Prostate gland (tissue), 2 donors: ENCODE results near the gene ANO6.

Experiments used
- CTCF ChIP-seq, 4 experiments: fragments of 200-600 bp in 2 of 4; fragments of 450-650 bp in 2 of 4; sonication (generic) in 2 of 4; IDR thresholded peaks; 1 replicate in 3 of 4; 2 replicates in 1 of 4; pipeline ENCODE4 v1.5.1; 2016 to 2019; ENCODE audit warnings: antibody characterized with exemption in 4 of 4, mild to moderate bottlenecking in 2 of 4, moderate library complexity in 2 of 4
- POLR2A ChIP-seq: fragments of 450-650 bp; IDR thresholded peaks from one replicate; pipeline ENCODE4 v1.6.1; 2016; ENCODE audit warnings: antibody characterized with exemption, mild to moderate bottlenecking

- TF ChIP-seq CTCF (IDR thresholded peaks at IDR 0.05) (no peak), POLR2A (no peak)
Observed at GRCh38 chr12:45302621-45303369, 86.9 kb downstream of the ANO6 start.
